ENCODE results near the gene LRRC46. TPM values are rescaled to one million over a fixed set of nuclear protein-coding genes. Genes with fewer than 3 reads are reported as not detected.
A peak's percentile ranks its signal among the peaks of the same experiment; 100 is the strongest.

The LRRC46 gene
- total RNA-seq, 1 donor from 2014 or later = 0.30 TPM

GRCh38 chr17:47812146-47812920 lies 19.1 kb upstream of the LRRC46 start:
- no peak overlapping the region for H3K4me3 ChIP-seq (ENCODE audit: insufficient read depth, low read depth, low read length)
- FAIRE-seq = no peak
- no peaks in the 10 kb centered on the region for H3K79me2 ChIP-seq (ENCODE audit: insufficient read depth, low read length)
- no peaks in the 10 kb centered on the region for H3K9me3 ChIP-seq (ENCODE audit: insufficient read depth, low read depth, low read length)
- H2AFZ ChIP-seq (ENCODE audit: low read depth, low read length) = no peak overlapping the region
- Mint-ChIP-seq H3K9me3 (ENCODE audit: unreplicated experiment) (no peaks in the 10 kb centered on the region), H3K4me3 (ENCODE audit: unreplicated experiment) (peak overlapping the region; percentile 23), H3K4me1 (ENCODE audit: low read depth, unreplicated experiment) (peaks cover 29% of the 10 kb centered on the region), H3K27ac (ENCODE audit: unreplicated experiment) (no peak overlapping the region), H3K27me3 (ENCODE audit: low read depth, unreplicated experiment) (no peaks in the 10 kb centered on the region), H3K36me3 (ENCODE audit: low read depth, unreplicated experiment) (peaks cover 24% of the 10 kb centered on the region)
- TF ChIP-seq EZH2 (IDR thresholded peaks at IDR 0.05; ENCODE audit: insufficient read depth, low read length) (no peak), CTCF (IDR thresholded peaks at IDR 0.05; ENCODE audit: insufficient read depth, low read depth, low read length) (no peak)
- DNase-seq (ENCODE audit: low read depth) = no peak
- peaks cover 5% of the 10 kb centered on the region for H3K36me3 ChIP-seq (ENCODE audit: insufficient read depth, low read length)
- no peak overlapping the region for H3K9ac ChIP-seq (ENCODE audit: low read length)
- no peaks in the 10 kb centered on the region for H3K27me3 ChIP-seq (ENCODE audit: insufficient read depth, low read length)
- H3K4me1 ChIP-seq (ENCODE audit: insufficient read depth, low read length) = peaks cover 12% of the 10 kb centered on the region
- peaks cover 52% of the 10 kb centered on the region for H4K20me1 ChIP-seq (ENCODE audit: insufficient read depth, low read length)
- H3K27ac ChIP-seq (ENCODE audit: low read depth, low read length) = no peak overlapping the region
- H3K4me2 ChIP-seq (ENCODE audit: low read length) = no peak overlapping the region

GRCh38 chr17:47813077-47813476 lies 18.4 kb upstream of the LRRC46 start:
- Mint-ChIP-seq H3K27me3 (ENCODE audit: low read depth, unreplicated experiment) (no peaks in the 10 kb centered on the region), H3K4me1 (ENCODE audit: low read depth, unreplicated experiment) (peaks cover 29% of the 10 kb centered on the region), H3K4me3 (ENCODE audit: unreplicated experiment) (no peak overlapping the region), H3K27ac (ENCODE audit: unreplicated experiment) (no peak overlapping the region), H3K9me3 (ENCODE audit: unreplicated experiment) (no peaks in the 10 kb centered on the region), H3K36me3 (ENCODE audit: low read depth, unreplicated experiment) (peaks cover 26% of the 10 kb centered on the region)
- Histone ChIP-seq H3K4me2 (ENCODE audit: low read length) (no peak overlapping the region), H4K20me1 (ENCODE audit: insufficient read depth, low read length) (peaks cover 47% of the 10 kb centered on the region), H3K9me3 (ENCODE audit: insufficient read depth, low read depth, low read length) (no peaks in the 10 kb centered on the region), H3K9ac (ENCODE audit: low read length) (no peak overlapping the region), H3K4me1 (ENCODE audit: insufficient read depth, low read length) (peaks cover 12% of the 10 kb centered on the region), H3K4me3 (ENCODE audit: insufficient read depth, low read depth, low read length) (no peak overlapping the region), H3K27ac (ENCODE audit: low read depth, low read length) (no peak overlapping the region), H3K79me2 (ENCODE audit: insufficient read depth, low read length) (no peaks in the 10 kb centered on the region), H2AFZ (ENCODE audit: low read depth, low read length) (no peak overlapping the region), H3K36me3 (ENCODE audit: insufficient read depth, low read length) (peaks cover 5% of the 10 kb centered on the region), H3K27me3 (ENCODE audit: insufficient read depth, low read length) (no peaks in the 10 kb centered on the region)
- TF ChIP-seq CTCF (IDR thresholded peaks at IDR 0.05; ENCODE audit: insufficient read depth, low read depth, low read length) (no peak), EZH2 (IDR thresholded peaks at IDR 0.05; ENCODE audit: insufficient read depth, low read length) (no peak)
- DNase-seq (ENCODE audit: low read depth) = no peak
- no peak for FAIRE-seq

GRCh38 chr17:47813512-47814031 lies 17.9 kb upstream of the LRRC46 start:
- no peak overlapping the region for H2AFZ ChIP-seq (ENCODE audit: low read depth, low read length)
- no peak for TF ChIP-seq EZH2 (IDR thresholded peaks at IDR 0.05; ENCODE audit: insufficient read depth, low read length)
- no peak for TF ChIP-seq CTCF (IDR thresholded peaks at IDR 0.05; ENCODE audit: insufficient read depth, low read depth, low read length)
- no peaks in the 10 kb centered on the region for H3K27me3 ChIP-seq (ENCODE audit: insufficient read depth, low read length)
- no peak overlapping the region for H3K27ac Mint-ChIP-seq (ENCODE audit: unreplicated experiment)
- no peak overlapping the region for H3K4me3 ChIP-seq (ENCODE audit: insufficient read depth, low read depth, low read length)
- no peak overlapping the region for H3K27ac ChIP-seq (ENCODE audit: low read depth, low read length)
- no peak overlapping the region for H3K4me2 ChIP-seq (ENCODE audit: low read length)
- H3K9me3 ChIP-seq (ENCODE audit: insufficient read depth, low read depth, low read length) = no peaks in the 10 kb centered on the region
- H3K4me1 Mint-ChIP-seq (ENCODE audit: low read depth, unreplicated experiment) = peaks cover 29% of the 10 kb centered on the region
- no peak for FAIRE-seq
- H3K4me1 ChIP-seq (ENCODE audit: insufficient read depth, low read length) = peaks cover 12% of the 10 kb centered on the region
- H3K9me3 Mint-ChIP-seq (ENCODE audit: unreplicated experiment) = no peaks in the 10 kb centered on the region
- no peaks in the 10 kb centered on the region for H3K27me3 Mint-ChIP-seq (ENCODE audit: low read depth, unreplicated experiment)
- no peak overlapping the region for H3K4me3 Mint-ChIP-seq (ENCODE audit: unreplicated experiment)
- H3K36me3 Mint-ChIP-seq (ENCODE audit: low read depth, unreplicated experiment) = peaks cover 23% of the 10 kb centered on the region
- peaks cover 42% of the 10 kb centered on the region for H4K20me1 ChIP-seq (ENCODE audit: insufficient read depth, low read length)
- peaks cover 6% of the 10 kb centered on the region for H3K36me3 ChIP-seq (ENCODE audit: insufficient read depth, low read length)
- DNase-seq (ENCODE audit: low read depth) = no peak
- H3K79me2 ChIP-seq (ENCODE audit: insufficient read depth, low read length) = no peaks in the 10 kb centered on the region
- no peak overlapping the region for H3K9ac ChIP-seq (ENCODE audit: low read length)
